Stomach (tissue), 4 donors: Measurements from ENCODE around the gene EMC6.
"Not testable (repeated sequence)": the region's sequence is repeated elsewhere in the genome, so short reads cannot be mapped to it uniquely, and the experiment has no call there.

ENCODE experiments used
- CTCF ChIP-seq, 7 experiments: fragments of 450-650 bp in 4 of 7; fragments of 200-600 bp in 3 of 7; sonication (generic) in 3 of 7; IDR thresholded peaks; one replicate each; pipeline ENCODE4 v1.5.1; 2016 to 2019; ENCODE audit warnings: antibody characterized with exemption in 7 of 7, control low read depth in 2 of 7, mild to moderate bottlenecking in 1 of 7
- EP300 ChIP-seq: sonication (generic); formaldehyde crosslinking; IDR thresholded peaks from one replicate; pipeline ENCODE4 v1.6.1; 2017; ENCODE audit warnings: antibody characterized with exemption
- POLR2A ChIP-seq, 4 donors: fragments of 450-650 bp; IDR thresholded peaks; one replicate each; pipeline ENCODE4 v1.6.1; 2016; ENCODE audit warnings: antibody characterized with exemption in 4 of 4, control low read depth in 2 of 4, mild to moderate bottlenecking in 1 of 4, moderate library complexity in 1 of 4

GRCh38 chr17:3702041-3702539, 33.5 kb downstream of the EMC6 start:
- not testable (repeated sequence) for TF ChIP-seq CTCF (IDR thresholded peaks at IDR 0.05); EP300; POLR2A (IDR thresholded peaks at IDR 0.05)
